ENCODE results near the gene RFPL3. TPM values are rescaled to one million over a fixed set of nuclear protein-coding genes. Genes with fewer than 3 reads are reported as not detected.

RFPL3 gene
- total and polyA plus RNA-seq, 12 donors, result not detected

- no peaks in the 10 kb centered on the region for H3K36me3 ChIP-seq
- peaks cover 0 to 10% (median 0%) of the 10 kb centered on the region in 11 donors for H3K9me3 ChIP-seq
- peaks cover 0 to 21% (median 0%) of the 10 kb centered on the region in 9 donors for H3K4me1 ChIP-seq
- H3K27me3 ChIP-seq, result no peaks in the 10 kb centered on the region
- intact Hi-C loops (cut with DNase I), result no loop called here
- H3K4me3 ChIP-seq, result peak overlapping the region in 1 of 10 donors; percentile 31
- 64 to 75% methylated on average over 28 of the region's 28 CpGs for WGBS, 2 donors
- TF ChIP-seq CTCF (IDR thresholded peaks at IDR 0.05), result no peak
- H3K27ac ChIP-seq, result peak overlapping the region in 7 of 10 donors; percentile 16 to 71 (median 52)
- no peak for DNase-seq
- peak in 4 of 8 donors; percentile 21 to 65 (median 36) for ATAC-seq
Measured at GRCh38 chr22:32331236-32331917, 26.3 kb upstream of the RFPL3 start.

GRCh38 chr22:32331918-32332725 is 25.5 kb upstream of the RFPL3 start:
- H3K4me3 ChIP-seq, result peak overlapping the region in 1 of 10 donors; percentile 31
- no peak for ATAC-seq
- H3K9me3 ChIP-seq, result peaks cover 0 to 5% (median 0%) of the 10 kb centered on the region in 11 donors
- H3K36me3 ChIP-seq, result no peaks in the 10 kb centered on the region
- no peak for DNase-seq
- peak overlapping the region in 5 of 10 donors; percentile 16 to 71 (median 56) for H3K27ac ChIP-seq
- intact Hi-C loops (cut with DNase I), result no loop called here
- no peak for TF ChIP-seq CTCF (IDR thresholded peaks at IDR 0.05)
- H3K27me3 ChIP-seq, result no peaks in the 10 kb centered on the region
- peaks cover 0 to 27% (median 0%) of the 10 kb centered on the region in 9 donors for H3K4me1 ChIP-seq
- 79% methylated on average over 15 of the region's 15 CpGs for WGBS, 2 donors

- Histone ChIP-seq H3K27ac (no peak overlapping the region), H3K36me3 (no peaks in the 10 kb centered on the region), H3K4me3 (no peak overlapping the region), H3K9me3 (peaks cover 0 to 4% (median 0%) of the 10 kb centered on the region in 11 donors), H3K27me3 (no peaks in the 10 kb centered on the region), H3K4me1 (peaks cover 0 to 32% (median 0%) of the 10 kb centered on the region in 9 donors)
- intact Hi-C loops (cut with DNase I), result no loop called here
- ATAC-seq, result no peak
- no peak for DNase-seq
- TF ChIP-seq CTCF (IDR thresholded peaks at IDR 0.05), result no peak
- 84 to 90% methylated on average over 10 of the region's 10 CpGs for WGBS, 2 donors
Measured at GRCh38 chr22:32333141-32333768, 24.4 kb upstream of the RFPL3 start.
